ENCODE data around the gene FAM229B.

GRCh38 chr6:112128208-112128607 lies 40.8 kb downstream of the FAM229B start:
- TF ChIP-seq CTCF (IDR thresholded peaks at IDR 0.05) (no peak), POLR2AphosphoS5 (IDR thresholded peaks at IDR 0.05; ENCODE audit: insufficient read depth in 1 of 2, low read depth in 1 of 2) (no peak), POLR2A (IDR thresholded peaks at IDR 0.05) (no peak)

Data from vagina (tissue), 2 donors.